ENCODE data around the gene RNF169. TPM values are rescaled to one million over a fixed set of nuclear protein-coding genes. Genes with fewer than 3 reads are reported as not detected.

The RNF169 gene, protein sequence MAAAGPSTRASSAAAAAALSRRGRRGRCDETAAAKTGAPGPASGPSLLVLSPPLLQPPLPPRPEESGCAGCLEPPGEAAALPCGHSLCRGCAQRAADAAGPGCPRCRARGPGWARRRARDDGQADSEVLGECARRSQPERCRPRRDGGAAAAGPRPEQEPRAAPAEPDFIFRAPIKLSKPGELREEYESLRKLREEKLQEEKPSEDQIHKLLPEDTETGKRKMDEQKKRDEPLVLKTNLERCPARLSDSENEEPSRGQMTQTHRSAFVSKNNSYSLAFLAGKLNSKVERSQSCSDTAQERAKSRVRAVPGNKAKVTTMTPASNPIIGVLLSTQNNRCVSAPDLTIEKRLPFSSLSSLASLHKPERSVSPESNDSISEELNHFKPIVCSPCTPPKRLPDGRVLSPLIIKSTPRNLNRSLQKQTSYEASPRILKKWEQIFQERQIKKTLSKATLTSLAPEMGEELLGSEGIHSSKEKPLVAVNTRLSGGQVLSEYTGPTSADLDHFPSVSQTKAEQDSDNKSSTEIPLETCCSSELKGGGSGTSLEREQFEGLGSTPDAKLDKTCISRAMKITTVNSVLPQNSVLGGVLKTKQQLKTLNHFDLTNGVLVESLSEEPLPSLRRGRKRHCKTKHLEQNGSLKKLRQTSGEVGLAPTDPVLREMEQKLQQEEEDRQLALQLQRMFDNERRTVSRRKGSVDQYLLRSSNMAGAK
- total RNA-seq (2011; cell fraction: chromatin; rRNA removed; ENCODE audit: low replicate concordance): 15.0 and 31.9 TPM in 2 replicates
- total RNA-seq (2011; cell fraction: nucleolus; rRNA removed): 14.7 and 16.8 TPM in 2 replicates
- 21.8 and 30.6 TPM in 2 replicates for total RNA-seq (2011; cell fraction: nucleoplasm; rRNA removed)
- total RNA-seq (2014; rRNA removed): 10.0 and 16.5 TPM in 2 replicates
- total RNA-seq (2014; rRNA removed; fragmentation: Illumina TruSeq; extraction: Trizol): 18.1 and 19.4 TPM in 2 replicates
- total RNA-seq (2015; rRNA removed; fragmentation: Illumina TruSeq; extraction: Trizol): 16.2 and 17.3 TPM in 2 replicates
- 15.1 and 16.0 TPM in 2 replicates for total RNA-seq (2021)
- polyA plus RNA-seq (2011; rRNA removed): 14.6 and 21.1 TPM in 2 replicates
- polyA plus RNA-seq (2011; cell fraction: cytosol; rRNA removed): 4.7 and 12.8 TPM in 2 replicates
- 13.5 and 25.0 TPM in 2 replicates for polyA plus RNA-seq (2011; cell fraction: nucleus; rRNA removed)
- polyA plus RNA-seq (2012): 4.4 and 4.9 TPM in 2 replicates
- polyA plus RNA-seq (2014; fragmentation: Illumina TruSeq; extraction: Trizol): 8.8 and 10.1 TPM in 2 replicates
- polyA plus RNA-seq (2014; fragmentation: Nextera tagmentation; extraction: Ambion mirVana): 1 to 10 TPM in 1 of 2 experiments, under 1 TPM in 1; 0.68 to 1.5 TPM
- polyA plus RNA-seq (2014; rRNA removed): 8.0 and 8.1 TPM in 2 replicates
- polyA minus RNA-seq (2011; rRNA and poly(A)+ RNA removed): 46.9 and 57.6 TPM in 2 replicates
- polyA minus RNA-seq (2011; cell fraction: cytosol; rRNA and poly(A)+ RNA removed): 17.7 and 18.5 TPM in 2 replicates
- polyA minus RNA-seq (2011; cell fraction: nucleus; rRNA and poly(A)+ RNA removed): 28.5 and 38.7 TPM in 2 replicates
- Bru-seq, nascent RNA: percentile 78 among the genes with signal in this experiment
- BruChase-seq, experiment 1, labeled RNA remaining after a 2-hour chase: percentile 81 among the genes with signal in this experiment
- BruChase-seq, experiment 2, labeled RNA remaining after a 6-hour chase: percentile 80 among the genes with signal in this experiment
- long read RNA-seq, experiment 1, full-length matches to known transcripts: 3 of 41 reads
- long read RNA-seq, experiment 1, partial matches to known transcripts: 34 of 41 reads
- long read RNA-seq, experiment 1, other reads (novel, unspliced or antisense): 4 of 41 reads
- long read RNA-seq, experiment 2, partial matches to known transcripts: 1 of 10 reads
- long read RNA-seq, experiment 2, other reads (novel, unspliced or antisense): 9 of 10 reads
- long read RNA-seq, experiment 3, partial matches to known transcripts: 2 of 6 reads
- long read RNA-seq, experiment 3, other reads (novel, unspliced or antisense): 4 of 6 reads

DNA sequence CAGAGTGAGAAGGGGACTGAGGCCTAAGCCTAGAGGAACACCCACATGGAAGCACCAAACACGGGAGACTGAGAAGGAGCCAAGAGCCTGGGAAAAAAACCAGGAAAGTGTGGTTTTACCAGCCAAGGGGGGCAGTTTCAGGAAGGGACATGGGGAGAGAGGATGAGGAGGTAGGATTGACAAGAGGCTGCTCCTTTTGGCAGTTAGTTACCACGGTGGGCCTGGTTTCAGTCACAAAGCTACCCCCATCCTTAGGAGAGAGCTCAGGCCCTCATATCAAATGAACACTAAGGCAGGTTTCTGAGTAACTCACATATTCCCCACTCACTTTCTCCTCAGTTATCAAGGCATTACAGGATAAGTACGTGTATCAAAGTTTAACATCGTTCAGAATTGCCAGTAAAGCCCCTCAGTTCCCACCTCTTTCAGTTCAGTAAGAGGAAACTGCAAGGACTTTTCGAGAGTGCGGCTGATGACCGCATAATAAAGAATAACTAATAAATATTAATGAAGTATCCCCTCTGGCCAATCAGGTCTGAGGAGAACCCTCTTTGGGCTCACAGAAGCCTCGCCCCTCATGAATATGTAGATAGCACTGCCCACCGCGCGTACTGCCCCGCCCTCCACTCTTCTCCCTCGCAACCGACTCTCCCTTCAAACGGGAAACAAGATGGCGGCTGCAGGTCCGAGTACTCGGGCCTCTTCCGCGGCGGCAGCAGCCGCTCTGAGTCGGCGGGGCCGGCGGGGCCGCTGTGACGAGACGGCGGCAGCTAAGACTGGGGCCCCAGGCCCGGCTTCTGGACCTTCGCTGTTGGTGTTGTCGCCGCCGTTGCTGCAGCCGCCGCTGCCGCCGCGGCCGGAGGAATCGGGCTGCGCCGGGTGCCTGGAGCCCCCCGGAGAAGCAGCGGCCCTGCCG, at the start of gene RNF169:
Gene RNF169, plus strand, starts transcription at position 639 of the 916 bp plus-strand sequence. Its CDS starts 32 bp downstream, at position 671.
- Histone ChIP-seq H3K9me3 (replicated peaks; ENCODE audit: control insufficient read depth, insufficient read depth, low read depth, low read length) (no peaks in the 10 kb centered on the region), H3K9ac (ENCODE audit: insufficient read depth in 1 of 2, low read depth in 2 of 2, low read length in 2 of 2) (peak within 1 kb of the TSS; percentile 82 to 99), H3K4me2 (ENCODE audit: insufficient read depth, low read length) (peak within 1 kb of the TSS; percentile 96), H3K27ac (ENCODE audit: extremely low read depth, low read depth, low read length) (peak within 1 kb of the TSS; percentile 92), H3K4me1 (replicated peaks in 1 of 2; ENCODE audit: control insufficient read depth in 2 of 2, insufficient read depth in 2 of 2, low read length in 2 of 2) (peaks cover 11 to 23% of the 10 kb centered on the region in 2 experiments; a peak in 4 of 5 replicates), H2AFZ (ENCODE audit: low read depth, low read length) (peak within 1 kb of the TSS; percentile 98), H3K4me3 (peak within 1 kb of the TSS; percentile 71), H4K20me1 (replicated peaks; ENCODE audit: control insufficient read depth, insufficient read depth, low read length) (no peaks in the 10 kb centered on the region), H3K9me1 (ENCODE audit: control insufficient read depth, insufficient read depth, low read length) (no peaks in the 10 kb centered on the region), H3K79me2 (ENCODE audit: control insufficient read depth, insufficient read depth, low read length) (peaks cover 47% of the 10 kb centered on the region), H3K27me3 (ENCODE audit: control insufficient read depth in 2 of 2, insufficient read depth in 2 of 2, low read length in 2 of 2) (no peaks in the 10 kb centered on the region), H3K36me3 (ENCODE audit: control insufficient read depth, insufficient read depth, low read length) (peaks cover 8% of the 10 kb centered on the region; the same call in 1 of the 3 replicates)
- WGBS (ENCODE audit: insufficient coverage, low coverage, missing lambda C conversion rate): 2% methylated on average over 44 of the region's 47 CpGs
- ATAC-seq (peak; percentile 99), FAIRE-seq (peak; percentile 84), DNase-seq (ENCODE audit: extremely low read depth in 1 of 4, low spot score in 3 of 4) (peak; percentile 95 to 97 (median 96))
- CTCF ChIA-PET (ENCODE audit: low intra/inter-chr PET ratio): no interaction called here
- intact Hi-C loops (cut with micrococcal nuclease) (no loop called here), in situ Hi-C loops (cut with MboI) (no loop called here)
- POLR2A ChIA-PET: interaction anchor here (0.6 to 0.7 kb wide), 5 partner anchors 22 to 1957 kb away, joined by 3 to 4 read pairs (median 3); no protein-coding TSS in a partner anchor
- BruUV-seq (replicated peaks): TSS peak; percentile 59
- TF ChIP-seq POLR2H (tag; IDR thresholded peaks at IDR 0.05; ENCODE audit: low read depth) (peak; percentile 82), ZNF253 (CRISPR knock-in tag; conservative IDR thresholded peaks at IDR 0.05) (no peak), FOS (IDR thresholded peaks at IDR 0.05; ENCODE audit: extremely low read depth, insufficient read length) (peak; percentile 44), ZFX (CRISPR knock-in tag; IDR thresholded peaks at IDR 0.05) (peak; percentile 81), JUND (IDR thresholded peaks at IDR 0.05; ENCODE audit: borderline replicate concordance, low read depth, low read length) (no peak), JUND (tag; IDR thresholded peaks at IDR 0.05; ENCODE audit: borderline replicate concordance, low read depth, low read length) (0 out of 3 replicates have a peak, but pooled peaks have one; percentile 52), ERF (CRISPR knock-in tag; IDR thresholded peaks at IDR 0.05) (peak; percentile 40; the same call in 1 of the 2 replicates), HCFC1 (IDR thresholded peaks at IDR 0.05; ENCODE audit: low read depth, low read length) (no peak), NFIC (IDR thresholded peaks at IDR 0.05) (peak; percentile 87)
- TF ChIP-seq, protein P1, sequence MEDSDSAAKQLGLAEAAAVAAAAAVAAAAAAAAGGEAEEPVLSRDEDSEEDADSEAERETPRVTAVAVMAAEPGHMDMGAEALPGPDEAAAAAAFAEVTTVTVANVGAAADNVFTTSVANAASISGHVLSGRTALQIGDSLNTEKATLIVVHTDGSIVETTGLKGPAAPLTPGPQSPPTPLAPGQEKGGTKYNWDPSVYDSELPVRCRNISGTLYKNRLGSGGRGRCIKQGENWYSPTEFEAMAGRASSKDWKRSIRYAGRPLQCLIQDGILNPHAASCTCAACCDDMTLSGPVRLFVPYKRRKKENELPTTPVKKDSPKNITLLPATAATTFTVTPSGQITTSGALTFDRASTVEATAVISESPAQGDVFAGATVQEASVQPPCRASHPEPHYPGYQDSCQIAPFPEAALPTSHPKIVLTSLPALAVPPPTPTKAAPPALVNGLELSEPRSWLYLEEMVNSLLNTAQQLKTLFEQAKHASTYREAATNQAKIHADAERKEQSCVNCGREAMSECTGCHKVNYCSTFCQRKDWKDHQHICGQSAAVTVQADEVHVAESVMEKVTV (CRISPR knock-in tag; IDR thresholded peaks at IDR 0.05): 0 out of 2 replicates have a peak, but pooled peaks have one; percentile 18

Data from K562 (cell line).